DND-41 (cell line): ENCODE results near the gene CARM1.
A peak's percentile ranks its signal among the peaks of the same experiment; 100 is the strongest.

Experiments used
- ATAC-seq: fragments of 200-7000 bp; cut with Tn5 transposase; 3 replicates; pipeline ENCODE4 v1.9.1; 2021; ENCODE audit warnings: low read depth; ENCODE audit not compliant: insufficient read depth
- DNase-seq: peaks from one replicate; pipeline ENCODE4 v3.0.0-alpha.2; 2020
- H2AFZ ChIP-seq: 2 replicates; pipeline ENCODE4 v1.6.0; 2012; ENCODE audit warnings: low read depth, low read length
- H3K27ac ChIP-seq: 2 replicates; pipeline ENCODE4 v1.5.1; 2012; ENCODE audit warnings: low read length, inconsistent platforms
- H3K27me3 ChIP-seq: fragments of 200-600 bp; sonication (generic); 2 replicates; pipeline ENCODE4 v1.6.0; 2012; ENCODE audit warnings: low read length, mild to moderate bottlenecking, inconsistent platforms; ENCODE audit not compliant: insufficient read depth, poor library complexity
- H3K36me3 ChIP-seq: 2 replicates; pipeline ENCODE4 v1.5.1; 2012; ENCODE audit warnings: low read length, inconsistent platforms; ENCODE audit not compliant: insufficient read depth
- H3K4me1 ChIP-seq: 2 replicates; pipeline ENCODE4 v1.5.1; 2012; ENCODE audit warnings: mild to moderate bottlenecking, low read length; ENCODE audit not compliant: insufficient read depth
- H3K4me2 ChIP-seq: 2 replicates; pipeline ENCODE4 v1.6.0; 2012; ENCODE audit warnings: mild to moderate bottlenecking, moderate library complexity, low read length, inconsistent platforms; ENCODE audit not compliant: insufficient read depth
- H3K4me3 ChIP-seq, 2 experiments: fragments of 200-600 bp in 1 of 2; shearing (Covaris generic) in 1 of 2; 2 replicates each; pipeline ENCODE4 v1.5.1; 2012 to 2016; ENCODE audit warnings: inconsistent platforms in 2 of 2, low read length in 2 of 2, mild to moderate bottlenecking in 2 of 2, low read depth in 1 of 2, moderate library complexity in 1 of 2
- H3K79me2 ChIP-seq: 2 replicates; pipeline ENCODE4 v1.6.0; 2012; ENCODE audit warnings: low read length, inconsistent platforms; ENCODE audit not compliant: insufficient read depth
- H3K9ac ChIP-seq: 2 replicates; pipeline ENCODE4 v1.6.0; 2012; ENCODE audit warnings: low read depth, mild to moderate bottlenecking, inconsistent platforms, low read length, moderate library complexity
- H3K9me3 ChIP-seq: 2 replicates; pipeline ENCODE4 v1.5.1; 2012; ENCODE audit warnings: low read length, moderate library complexity, mild to moderate bottlenecking, inconsistent platforms; ENCODE audit not compliant: insufficient read depth, severe bottlenecking
- H4K20me1 ChIP-seq: 2 replicates; pipeline ENCODE4 v1.6.0; 2012; ENCODE audit warnings: low read length; ENCODE audit not compliant: insufficient read depth
- CTCF ChIP-seq: IDR thresholded peaks from 2 replicates; pipeline ENCODE4 v1.5.1; 2012; ENCODE audit warnings: borderline replicate concordance, low read length, moderate library complexity, mild to moderate bottlenecking; ENCODE audit not compliant: poor library complexity, severe bottlenecking; ENCODE audit errors: extremely low read depth
- EZH2 ChIP-seq: IDR thresholded peaks from 3 replicates; pipeline ENCODE4 v1.6.1; 2012; ENCODE audit warnings: borderline replicate concordance, low read depth, mild to moderate bottlenecking, moderate library complexity, low read length, inconsistent platforms; ENCODE audit not compliant: severe bottlenecking

CARM1 gene

GRCh38 chr19:10923260-10924112, 52.1 kb downstream of the CARM1 start:
- DNase-seq = no peak
- H3K27me3 ChIP-seq = no peaks in the 10 kb centered on the region
- peaks cover 12% of the 10 kb centered on the region for H3K4me1 ChIP-seq
- H3K9ac ChIP-seq = no peak overlapping the region
- TF ChIP-seq CTCF (no peak), EZH2 (no peak)
- H2AFZ ChIP-seq = no peak overlapping the region
- no peak overlapping the region for H3K4me3 ChIP-seq
- H3K4me2 ChIP-seq = no peak overlapping the region
- peaks cover 6% of the 10 kb centered on the region; the same call in 1 of the 2 replicates for H4K20me1 ChIP-seq
- peaks cover 61% of the 10 kb centered on the region for H3K36me3 ChIP-seq
- H3K27ac ChIP-seq = no peak overlapping the region
- ATAC-seq = no peak
- no peaks in the 10 kb centered on the region for H3K9me3 ChIP-seq
- H3K79me2 ChIP-seq = peaks cover 14% of the 10 kb centered on the region

GRCh38 chr19:10924597-10924996, 53.2 kb downstream of the CARM1 start:
- Histone ChIP-seq H3K4me1 (peaks cover 16% of the 10 kb centered on the region), H4K20me1 (peaks cover 12% of the 10 kb centered on the region), H3K4me3 (no peak overlapping the region), H2AFZ (no peak overlapping the region), H3K36me3 (peaks cover 61% of the 10 kb centered on the region), H3K27me3 (no peaks in the 10 kb centered on the region), H3K9me3 (no peaks in the 10 kb centered on the region), H3K4me2 (no peak overlapping the region), H3K27ac (no peak overlapping the region), H3K9ac (no peak overlapping the region), H3K79me2 (peaks cover 24% of the 10 kb centered on the region)
- no peak for DNase-seq
- no peak for ATAC-seq
- TF ChIP-seq EZH2 = no peak
- TF ChIP-seq CTCF = no peak

- peak; percentile 15 for ATAC-seq
Measured at GRCh38 chr19:10927730-10928562, 56.6 kb downstream of the CARM1 start.

More at GRCh38 chr19:10927730-10928562, 56.6 kb downstream of the CARM1 start:
- TF ChIP-seq CTCF = no peak
- no peak for TF ChIP-seq EZH2
- Histone ChIP-seq H3K36me3 (peaks cover 50% of the 10 kb centered on the region), H4K20me1 (peaks cover 22% of the 10 kb centered on the region), H3K4me3 (peak overlapping the region; percentile 44 to 94; a peak in 3 of 4 replicates), H3K4me2 (peak overlapping the region; percentile 90), H3K27me3 (no peaks in the 10 kb centered on the region), H3K27ac (peak overlapping the region; percentile 71), H2AFZ (peak overlapping the region; percentile 81), H3K9ac (peak overlapping the region; percentile 90), H3K9me3 (no peaks in the 10 kb centered on the region), H3K4me1 (peaks cover 30% of the 10 kb centered on the region), H3K79me2 (peaks cover 52% of the 10 kb centered on the region)
- DNase-seq = peak; percentile 35
